Endothelial cell of umbilical vein (primary cell): ENCODE measurements around the gene MECR. TPM values are rescaled to one million over a fixed set of nuclear protein-coding genes. Genes with fewer than 3 reads are reported as not detected.
A peak's percentile ranks its signal among the peaks of the same experiment; 100 is the strongest.

Experiments used
- Bru-seq: library from RNA; stranded (reverse); fragments of 400-500 nt; gene quantifications from one replicate; lab custom pipeline; 2021; lab: Mats Ljungman, UMichigan
- BruChase-seq, 2 experiments: library from RNA; stranded (reverse); fragments of 400-500 nt; gene quantifications; one replicate each; lab custom pipeline; 2021; lab: Mats Ljungman, UMichigan
- BruUV-seq: library from RNA; stranded (reverse); fragments of 400-500 nt; replicated peaks from 2 replicates; lab custom pipeline; 2021; lab: Mats Ljungman, UMichigan
- CTCF ChIA-PET: fragments of 300-600, 350-600 bp; sonication (Branson Sonifier 250); formaldehyde crosslinking; loops from one replicate; lab custom pipeline; 2021; ENCODE audit warnings: antibody characterized with exemption, inconsistent platforms; lab: Charles Lee
- POLR2A ChIA-PET: fragments of 300-600, 350-600 bp; sonication (Branson Sonifier 250); formaldehyde crosslinking; loops from one replicate; lab custom pipeline; 2021; ENCODE audit warnings: antibody characterized with exemption, inconsistent platforms; lab: Charles Lee
- DNase-seq: peaks from one replicate; pipeline ENCODE4 v3.0.0-alpha.2; 2011; ENCODE audit warnings: low read depth, low spot score
- FAIRE-seq: peaks from 2 replicates; lab custom pipeline; 2011; peaks lifted over from hg19 to GRCh38; lab: Jason Lieb, UNC
- H2AFZ ChIP-seq: 2 replicates; pipeline ENCODE4 v1.6.0; 2012; ENCODE audit warnings: low read depth, low read length, control low read depth, inconsistent platforms
- H3K27ac ChIP-seq: 2 replicates; pipeline ENCODE4 v1.5.1; 2011; ENCODE audit warnings: low read depth, mild to moderate bottlenecking, control low read depth, low read length, moderate library complexity; ENCODE audit not compliant: insufficient read depth
- H3K27me3 ChIP-seq, 2 experiments: 2 replicates each; pipeline versions ENCODE4 v1.6.0 to v1.6.1; 2011; ENCODE audit warnings: low read length in 2 of 2, mixed read lengths in 1 of 2; ENCODE audit not compliant: control insufficient read depth in 2 of 2, insufficient read depth in 2 of 2
- H3K36me3 ChIP-seq, 2 experiments: 2 replicates in 1 of 2; 3 replicates in 1 of 2; pipeline ENCODE4 v1.5.1; 2011; ENCODE audit warnings: low read length in 2 of 2, mild to moderate bottlenecking in 1 of 2, moderate library complexity in 1 of 2; ENCODE audit not compliant: control insufficient read depth in 2 of 2, insufficient read depth in 2 of 2; ENCODE audit errors: extremely low read depth in 1 of 2
- H3K4me1 ChIP-seq: 3 replicates; pipeline ENCODE4 v1.5.1; 2011; ENCODE audit warnings: mild to moderate bottlenecking, low read length; ENCODE audit not compliant: control insufficient read depth, insufficient read depth; ENCODE audit errors: extremely low read depth
- H3K4me2 ChIP-seq: 2 replicates; pipeline ENCODE4 v1.6.1; 2011; ENCODE audit warnings: low read length, control low read depth, mixed read lengths; ENCODE audit not compliant: insufficient read depth
- H3K4me3 ChIP-seq, 3 experiments: fragments of 200-600 bp in 1 of 3; sonication (generic), shearing (Covaris generic) in 1 of 3; replicated peaks in 1 of 3; 2 replicates each; pipeline ENCODE4 v1.5.1; 2011 to 2016; ENCODE audit warnings: control low read depth in 3 of 3, low read length in 3 of 3, mild to moderate bottlenecking in 2 of 3, inconsistent platforms in 1 of 3, low read depth in 1 of 3, moderate library complexity in 1 of 3; ENCODE audit not compliant: insufficient read depth in 1 of 3
- H3K79me2 ChIP-seq: 2 replicates; pipeline ENCODE4 v1.6.0; 2012; ENCODE audit warnings: low read length, inconsistent platforms; ENCODE audit not compliant: control insufficient read depth, insufficient read depth
- H3K9ac ChIP-seq: replicated peaks from 2 replicates; pipeline ENCODE3; 2011; ENCODE audit warnings: low read length, control low read depth; ENCODE audit not compliant: insufficient read depth; ENCODE audit errors: extremely low read depth
- H3K9me1 ChIP-seq: replicated peaks from 3 replicates; pipeline ENCODE4 v1.6.0; 2011; ENCODE audit warnings: mild to moderate bottlenecking, low read length; ENCODE audit not compliant: control insufficient read depth, insufficient read depth; ENCODE audit errors: extremely low read depth
- H3K9me3 ChIP-seq: replicated peaks from 2 replicates; pipeline ENCODE4 v1.5.1; 2012; ENCODE audit warnings: low read length, inconsistent platforms; ENCODE audit not compliant: control insufficient read depth, insufficient read depth
- H4K20me1 ChIP-seq: replicated peaks from 2 replicates; pipeline ENCODE3; 2011; ENCODE audit warnings: mild to moderate bottlenecking, low read length; ENCODE audit not compliant: control insufficient read depth, insufficient read depth; ENCODE audit errors: extremely low read depth
- CTCF ChIP-seq, 2 donors: IDR thresholded peaks; 1 replicate in 1 of 2; 2 replicates in 1 of 2; pipeline ENCODE4 v1.5.1; 2011; ENCODE audit warnings: low read length in 2 of 2, mild to moderate bottlenecking in 2 of 2, moderate library complexity in 2 of 2, control low read depth in 1 of 2, inconsistent platforms in 1 of 2, low read depth in 1 of 2; ENCODE audit not compliant: insufficient read depth in 1 of 2; ENCODE audit errors: extremely low read depth in 1 of 2
- EZH2 ChIP-seq: IDR thresholded peaks from 2 replicates; pipeline ENCODE4 v1.6.1; 2012; ENCODE audit warnings: borderline replicate concordance, low read depth, mild to moderate bottlenecking, moderate library complexity, low read length, inconsistent platforms; ENCODE audit not compliant: severe bottlenecking
- FOS ChIP-seq: IDR thresholded peaks from 2 replicates; pipeline ENCODE4 v1.6.1; 2011; ENCODE audit warnings: mild to moderate bottlenecking, low read length, moderate library complexity, borderline replicate concordance; ENCODE audit not compliant: insufficient read depth
- GATA2 ChIP-seq: IDR thresholded peaks from 2 replicates; pipeline ENCODE4 v1.7.0; 2011; ENCODE audit warnings: low read depth, mild to moderate bottlenecking, moderate library complexity, mixed read lengths, low read length; ENCODE audit not compliant: insufficient read length, insufficient read depth
- JUN ChIP-seq: IDR thresholded peaks from 2 replicates; pipeline ENCODE4 v1.6.1; 2011; ENCODE audit warnings: borderline replicate concordance, low read depth; ENCODE audit not compliant: insufficient read length, insufficient read depth
- MAX ChIP-seq: IDR thresholded peaks from 2 replicates; pipeline ENCODE4 v1.6.1; 2011; ENCODE audit not compliant: insufficient read depth, insufficient read length
- MYC ChIP-seq: IDR thresholded peaks from one replicate; pipeline ENCODE4 v1.6.1; 2011; ENCODE audit warnings: mild to moderate bottlenecking, low read depth, low read length
- POLR2A ChIP-seq: IDR thresholded peaks from 2 replicates; pipeline ENCODE4 v1.6.1; 2012; ENCODE audit warnings: low read depth, mild to moderate bottlenecking, control low read depth, low read length
- POLR2AphosphoS5 ChIP-seq: IDR thresholded peaks from 2 replicates; pipeline ENCODE4 v1.6.1; 2012; ENCODE audit warnings: low read depth, mild to moderate bottlenecking, control low read depth, low read length, moderate library complexity; ENCODE audit not compliant: insufficient read depth
- dilution Hi-C: fragments of 300-500 bp; cut with MboI; formaldehyde crosslinking; loops from one replicate; pipeline ENCODE4 v1.15.0; 2019; ENCODE audit warnings: low sequenced_read_pairs; ENCODE audit not compliant: extremely low pct_ligation_motif_present
- intact Hi-C: fragments of 100-400 bp; cut with micrococcal nuclease; formaldehyde crosslinking; loops from one replicate; pipeline ENCODE4 v1.10.0; 2022
- long read RNA-seq: library from polyadenylated mRNA; stranded (forward); transcript quantifications from one replicate; pipeline ENCODE4 v2.0.0, GENCODE V29; 2021
- polyA minus RNA-seq, 3 experiments: library from RNA; depleted of rRNA, polyadenylated mRNA; stranded (reverse); fragments of >200 nt; gene quantifications; 1 replicate in 1 of 3; 2 replicates in 2 of 3; pipeline ENCODE4 v1.2.3, GENCODE V29; 2011
- polyA plus RNA-seq, 4 experiments: library from polyadenylated mRNA; depleted of rRNA in 3 of 4; stranded (reverse) in 3 of 4; unstranded in 1 of 4; fragments of >200 nt; gene quantifications; 2 replicates each; pipeline versions ENCODE4 v1.2.1 to v1.2.3, GENCODE V29; 2011 to 2012; ENCODE audit warnings: missing spikeins in 1 of 4
- total RNA-seq: library from RNA; stranded (reverse); gene quantifications from 2 replicates; pipeline ENCODE4 v1.2.3, GENCODE V29; 2021

MECR gene
- total RNA-seq (30.1 and 33.5 TPM in 2 replicates), polyA plus RNA-seq (24.6 and 30.9 TPM in 2 replicates), polyA minus RNA-seq (23.8 and 26.1 TPM in 2 replicates), Bru-seq, nascent RNA (percentile 59 among the genes with signal in this experiment), BruChase-seq, experiment 1, labeled RNA remaining after a 6-hour chase (percentile 48 among the genes with signal in this experiment), BruChase-seq, experiment 2, labeled RNA remaining after a 2-hour chase (percentile 48 among the genes with signal in this experiment)
- 28.5 and 29.1 TPM in 2 replicates for polyA plus RNA-seq (2011; cell fraction: cytosol; rRNA removed)
- polyA plus RNA-seq (2011; cell fraction: nucleus; rRNA removed) = 32.9 and 36.4 TPM in 2 replicates
- 26.7 and 31.6 TPM in 2 replicates for polyA plus RNA-seq (2012)
- polyA minus RNA-seq (2011; cell fraction: cytosol; rRNA and poly(A)+ RNA removed) = 17.3 TPM
- 15.3 and 15.5 TPM in 2 replicates for polyA minus RNA-seq (2011; cell fraction: nucleus; rRNA and poly(A)+ RNA removed)
- long read RNA-seq, transcript MECR-201 (10 exons, 1,353 nt) = major isoform, 88 of 215 reads
- long read RNA-seq, partial matches to known transcripts = 3 of 215 reads
- long read RNA-seq, other reads (novel, unspliced or antisense) = 120 of 215 reads

- Histone ChIP-seq H3K9ac (peak within 1 kb of the TSS; percentile 79), H4K20me1 (no peaks in the 10 kb centered on the region), H3K36me3 (no peaks in the 10 kb centered on the region), H3K9me1 (no peaks in the 10 kb centered on the region), H2AFZ (peak within 1 kb of the TSS; percentile 89), H3K9me3 (no peaks in the 10 kb centered on the region), H3K4me3 (peak within 1 kb of the TSS; percentile 81 to 87 (median 85)), H3K4me1 (peaks cover 8% of the 10 kb centered on the region), H3K27me3 (peaks cover 2 to 11% of the 10 kb centered on the region in 2 experiments), H3K27ac (peak within 1 kb of the TSS; percentile 51), H3K79me2 (peaks cover 15% of the 10 kb centered on the region), H3K4me2 (peak within 1 kb of the TSS; percentile 93)
- TSS peak; percentile 83 for BruUV-seq
- intact Hi-C loops = no loop called here
- FAIRE-seq (peak; percentile 96), DNase-seq (peak; percentile 94)
- dilution Hi-C loops = loop anchor here (25.0 kb wide), 1 partner anchor 857 kb away; no protein-coding TSS in a partner anchor
- TF ChIP-seq GATA2 = no peak
- peak; percentile 92 for TF ChIP-seq POLR2A
- no peak for TF ChIP-seq CTCF (IDR thresholded peaks at IDR 0.05; ENCODE audit: extremely low read depth in 1 of 2, insufficient read depth in 1 of 2, low read depth in 1 of 2, low read length in 2 of 2)
- TF ChIP-seq MAX = peak; percentile 62
- no peak for TF ChIP-seq EZH2
- no peak for TF ChIP-seq FOS
- peak; percentile 93 for TF ChIP-seq POLR2AphosphoS5
- peak; percentile 49 for TF ChIP-seq MYC
- no peak for TF ChIP-seq JUN
- CTCF ChIA-PET = interaction anchor here (0.8 to 1.7 kb wide), 3 partner anchors 28 to 354 kb away, joined by 3 read pairs; partner anchors contain the start of gene SRSF4
- POLR2A ChIA-PET = no interaction called here
Observed at GRCh38 chr1:29230553-29231378, at the start of gene MECR. MECR (minus strand) TSS chr1:29230934; CDS start chr1:29230906, 28 bp downstream.
